A673 (cell line): ENCODE results near the gene GPR31.

Experiments
- CTCF ChIP-seq: fragments of 300-800, 200-600 bp; sonication (generic); conservative IDR thresholded peaks from 2 replicates; pipeline ENCODE4 v1.5.1; 2017; ENCODE audit warnings: low read depth, mild to moderate bottlenecking, antibody characterized with exemption, low read length, moderate library complexity, mixed read lengths
- EZH2 ChIP-seq: fragments of 200-600 bp; sonication (generic); IDR thresholded peaks from 2 replicates; pipeline ENCODE4 v1.6.1; 2017; ENCODE audit warnings: borderline replicate concordance, low read depth, mild to moderate bottlenecking, mixed read lengths, antibody characterized with exemption, low read length; ENCODE audit not compliant: poor library complexity, severe bottlenecking

GRCh38 chr6:167162591-167162990 is 4.8 kb upstream of the GPR31 start:
- TF ChIP-seq CTCF: no peak
- no peak for TF ChIP-seq EZH2
